Neural cell (in vitro differentiated cells): ENCODE data around the gene KRT74. TPM values are rescaled to one million over a fixed set of nuclear protein-coding genes. Genes with fewer than 3 reads are reported as not detected.

Experiments
- H2AFZ ChIP-seq: fragments of 200-600, 300-800 bp; sonication (generic), shearing (Covaris generic); 2 replicates; pipeline ENCODE4 v1.6.0; 2014; ENCODE audit warnings: low read depth, mild to moderate bottlenecking, antibody characterized with exemption, low read length, moderate library complexity
- H3F3A ChIP-seq: fragments of 200-600 bp; shearing (Covaris generic); 2 replicates; pipeline ENCODE4 v1.6.1; 2016; ENCODE audit warnings: mild to moderate bottlenecking, moderate library complexity, mixed read lengths, antibody characterized with exemption, low read length; ENCODE audit not compliant: insufficient read depth, poor library complexity, severe bottlenecking
- H3K27ac ChIP-seq: fragments of 200-600, 300-800 bp; sonication (generic), shearing (Covaris generic); 2 replicates; pipeline ENCODE4 v1.5.1; 2014; ENCODE audit warnings: mild to moderate bottlenecking, low read length, moderate library complexity
- H3K27me3 ChIP-seq: fragments of 300-800, 200-600 bp; sonication (generic), shearing (Covaris generic); 2 replicates; pipeline ENCODE4 v1.6.0; 2014; ENCODE audit warnings: mild to moderate bottlenecking, low read depth, low read length, moderate library complexity; ENCODE audit not compliant: insufficient read depth
- H3K36me3 ChIP-seq: fragments of 300-800, 200-600 bp; sonication (generic), shearing (Covaris generic); 2 replicates; pipeline ENCODE4 v1.5.1; 2014; ENCODE audit warnings: mild to moderate bottlenecking, antibody characterized with exemption, low read length, moderate library complexity; ENCODE audit not compliant: insufficient read depth
- H3K4me2 ChIP-seq: fragments of 300-800, 200-600 bp; sonication (generic), shearing (Covaris generic); 2 replicates; pipeline ENCODE4 v1.6.0; 2014; ENCODE audit warnings: mild to moderate bottlenecking, low read length
- H3K4me3 ChIP-seq: fragments of 300-800, 200-600 bp; sonication (generic), shearing (Covaris generic); 2 replicates; pipeline ENCODE4 v1.5.1; 2014; ENCODE audit warnings: mild to moderate bottlenecking, low read length, moderate library complexity
- H3K79me2 ChIP-seq: fragments of 200-600 bp; shearing (Covaris generic); replicated peaks from 2 replicates; pipeline ENCODE4 v1.6.0; 2014; ENCODE audit warnings: mild to moderate bottlenecking, low read length, moderate library complexity; ENCODE audit not compliant: insufficient read depth
- H3K9ac ChIP-seq: fragments of 300-800, 200-600 bp; sonication (generic), shearing (Covaris generic); 2 replicates; pipeline ENCODE4 v1.6.1; 2016; ENCODE audit warnings: mild to moderate bottlenecking, low read length, mixed read lengths
- H3K9me2 ChIP-seq: fragments of 200-600 bp; shearing (Covaris generic); 2 replicates; pipeline ENCODE4 v1.6.1; 2016; ENCODE audit warnings: mild to moderate bottlenecking, low read length, mixed read lengths; ENCODE audit not compliant: insufficient read depth
- H3K9me3 ChIP-seq: fragments of 200-600, 300-800 bp; sonication (generic), shearing (Covaris generic); 2 replicates; pipeline ENCODE4 v1.6.1; 2016; ENCODE audit warnings: mild to moderate bottlenecking, mixed run types, low read length, moderate library complexity, mixed read lengths
- H4K20me1 ChIP-seq: fragments of 200-600 bp; shearing (Covaris generic); 2 replicates; pipeline ENCODE4 v1.6.1; 2016; ENCODE audit warnings: mild to moderate bottlenecking, mixed run types; ENCODE audit not compliant: insufficient read depth
- EP300 ChIP-seq: fragments of 450-650 bp; conservative IDR thresholded peaks from 2 replicates; pipeline ENCODE4 v1.6.1; 2014; ENCODE audit warnings: antibody characterized with exemption, mild to moderate bottlenecking, moderate library complexity; ENCODE audit not compliant: poor library complexity, severe bottlenecking
- EZH2 ChIP-seq: fragments of 200-600, 300-800 bp; shearing (Covaris generic), sonication (generic); IDR thresholded peaks from 2 replicates; pipeline ENCODE4 v1.6.1; 2014; ENCODE audit warnings: antibody characterized with exemption, low read length, borderline replicate concordance, mild to moderate bottlenecking; ENCODE audit not compliant: insufficient read depth, poor library complexity, severe bottlenecking
- MXI1 ChIP-seq: fragments of 450-650 bp; conservative IDR thresholded peaks from 2 replicates; pipeline ENCODE4 v1.6.1; 2014; ENCODE audit warnings: antibody characterized with exemption, mild to moderate bottlenecking; ENCODE audit not compliant: poor library complexity, severe bottlenecking
- POLR2AphosphoS5 ChIP-seq: IDR thresholded peaks from 2 replicates; pipeline ENCODE4 v1.6.1; 2012
- RAD21 ChIP-seq: fragments of 450-650 bp; conservative IDR thresholded peaks from 2 replicates; pipeline ENCODE4 v1.6.1; 2014; ENCODE audit warnings: antibody characterized with exemption, mild to moderate bottlenecking, moderate library complexity
- SMC3 ChIP-seq: fragments of 450-650 bp; conservative IDR thresholded peaks from 2 replicates; pipeline ENCODE4 v1.6.1; 2014; ENCODE audit warnings: antibody characterized with exemption, mild to moderate bottlenecking, moderate library complexity; ENCODE audit not compliant: poor library complexity
- TAF1 ChIP-seq: IDR thresholded peaks from 2 replicates; pipeline ENCODE4 v1.6.1; 2012; ENCODE audit warnings: low read depth
- polyA plus RNA-seq: library from polyadenylated mRNA; depleted of rRNA; stranded (reverse); fragments of >200 nt; gene quantifications from 2 replicates; pipeline ENCODE4 v1.2.3, GENCODE V29; 2014
- TF ChIP-seq, protein P1 (sequence below): fragments of 450-650 bp; IDR thresholded peaks from 2 replicates; pipeline ENCODE4 v1.5.1; 2014; ENCODE audit warnings: antibody characterized with exemption, mild to moderate bottlenecking, moderate library complexity; ENCODE audit not compliant: poor library complexity, severe bottlenecking
- TF ChIP-seq, protein P2 (sequence below): IDR thresholded peaks from 2 replicates; pipeline ENCODE4 v1.6.1; 2012; ENCODE audit warnings: borderline replicate concordance

The KRT74 gene
- polyA plus RNA-seq, 1 donor from 2014 or later: not detected

DNA sequence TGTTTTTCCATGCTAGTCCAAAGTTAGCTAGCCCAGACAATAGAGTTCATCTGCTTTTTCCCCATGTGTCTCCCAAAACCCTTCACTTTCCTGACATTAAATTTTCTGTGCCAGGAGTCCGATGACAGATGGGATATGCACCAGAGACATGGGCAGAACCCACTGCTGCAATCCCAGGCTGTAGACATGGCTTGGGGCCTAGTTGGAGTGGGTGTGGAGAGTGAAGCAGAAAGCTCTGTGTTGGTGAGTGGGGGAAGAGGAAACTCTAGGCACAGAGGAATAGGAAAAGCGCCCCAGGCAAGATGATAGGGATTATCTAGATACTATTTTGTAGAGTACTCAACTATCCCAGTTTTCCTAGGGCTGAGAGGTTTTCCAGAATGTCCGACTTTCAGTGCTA lies 4.8 kb upstream of the KRT74 start:
- no peak overlapping the region for H3K9ac ChIP-seq
- no peaks in the 10 kb centered on the region for H3K9me2 ChIP-seq
- no peak overlapping the region for H3K27ac ChIP-seq
- no peaks in the 10 kb centered on the region for H3K9me3 ChIP-seq
- TF ChIP-seq TAF1 (no peak), SMC3 (no peak), POLR2AphosphoS5 (no peak), EZH2 (no peak), EP300 (no peak), MXI1 (no peak), RAD21 (no peak)
- TF ChIP-seq, protein P1, sequence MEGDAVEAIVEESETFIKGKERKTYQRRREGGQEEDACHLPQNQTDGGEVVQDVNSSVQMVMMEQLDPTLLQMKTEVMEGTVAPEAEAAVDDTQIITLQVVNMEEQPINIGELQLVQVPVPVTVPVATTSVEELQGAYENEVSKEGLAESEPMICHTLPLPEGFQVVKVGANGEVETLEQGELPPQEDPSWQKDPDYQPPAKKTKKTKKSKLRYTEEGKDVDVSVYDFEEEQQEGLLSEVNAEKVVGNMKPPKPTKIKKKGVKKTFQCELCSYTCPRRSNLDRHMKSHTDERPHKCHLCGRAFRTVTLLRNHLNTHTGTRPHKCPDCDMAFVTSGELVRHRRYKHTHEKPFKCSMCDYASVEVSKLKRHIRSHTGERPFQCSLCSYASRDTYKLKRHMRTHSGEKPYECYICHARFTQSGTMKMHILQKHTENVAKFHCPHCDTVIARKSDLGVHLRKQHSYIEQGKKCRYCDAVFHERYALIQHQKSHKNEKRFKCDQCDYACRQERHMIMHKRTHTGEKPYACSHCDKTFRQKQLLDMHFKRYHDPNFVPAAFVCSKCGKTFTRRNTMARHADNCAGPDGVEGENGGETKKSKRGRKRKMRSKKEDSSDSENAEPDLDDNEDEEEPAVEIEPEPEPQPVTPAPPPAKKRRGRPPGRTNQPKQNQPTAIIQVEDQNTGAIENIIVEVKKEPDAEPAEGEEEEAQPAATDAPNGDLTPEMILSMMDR: no peak
- TF ChIP-seq, protein P2, sequence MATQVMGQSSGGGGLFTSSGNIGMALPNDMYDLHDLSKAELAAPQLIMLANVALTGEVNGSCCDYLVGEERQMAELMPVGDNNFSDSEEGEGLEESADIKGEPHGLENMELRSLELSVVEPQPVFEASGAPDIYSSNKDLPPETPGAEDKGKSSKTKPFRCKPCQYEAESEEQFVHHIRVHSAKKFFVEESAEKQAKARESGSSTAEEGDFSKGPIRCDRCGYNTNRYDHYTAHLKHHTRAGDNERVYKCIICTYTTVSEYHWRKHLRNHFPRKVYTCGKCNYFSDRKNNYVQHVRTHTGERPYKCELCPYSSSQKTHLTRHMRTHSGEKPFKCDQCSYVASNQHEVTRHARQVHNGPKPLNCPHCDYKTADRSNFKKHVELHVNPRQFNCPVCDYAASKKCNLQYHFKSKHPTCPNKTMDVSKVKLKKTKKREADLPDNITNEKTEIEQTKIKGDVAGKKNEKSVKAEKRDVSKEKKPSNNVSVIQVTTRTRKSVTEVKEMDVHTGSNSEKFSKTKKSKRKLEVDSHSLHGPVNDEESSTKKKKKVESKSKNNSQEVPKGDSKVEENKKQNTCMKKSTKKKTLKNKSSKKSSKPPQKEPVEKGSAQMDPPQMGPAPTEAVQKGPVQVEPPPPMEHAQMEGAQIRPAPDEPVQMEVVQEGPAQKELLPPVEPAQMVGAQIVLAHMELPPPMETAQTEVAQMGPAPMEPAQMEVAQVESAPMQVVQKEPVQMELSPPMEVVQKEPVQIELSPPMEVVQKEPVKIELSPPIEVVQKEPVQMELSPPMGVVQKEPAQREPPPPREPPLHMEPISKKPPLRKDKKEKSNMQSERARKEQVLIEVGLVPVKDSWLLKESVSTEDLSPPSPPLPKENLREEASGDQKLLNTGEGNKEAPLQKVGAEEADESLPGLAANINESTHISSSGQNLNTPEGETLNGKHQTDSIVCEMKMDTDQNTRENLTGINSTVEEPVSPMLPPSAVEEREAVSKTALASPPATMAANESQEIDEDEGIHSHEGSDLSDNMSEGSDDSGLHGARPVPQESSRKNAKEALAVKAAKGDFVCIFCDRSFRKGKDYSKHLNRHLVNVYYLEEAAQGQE: no peak
- H3K79me2 ChIP-seq: no peaks in the 10 kb centered on the region
- H2AFZ ChIP-seq: no peak overlapping the region
- H3K27me3 ChIP-seq: no peaks in the 10 kb centered on the region
- no peak overlapping the region for H3K4me3 ChIP-seq
- no peaks in the 10 kb centered on the region for H4K20me1 ChIP-seq
- no peak overlapping the region for H3K4me2 ChIP-seq
- no peaks in the 10 kb centered on the region for H3K36me3 ChIP-seq
- no peaks in the 10 kb centered on the region for H3F3A ChIP-seq

DNA sequence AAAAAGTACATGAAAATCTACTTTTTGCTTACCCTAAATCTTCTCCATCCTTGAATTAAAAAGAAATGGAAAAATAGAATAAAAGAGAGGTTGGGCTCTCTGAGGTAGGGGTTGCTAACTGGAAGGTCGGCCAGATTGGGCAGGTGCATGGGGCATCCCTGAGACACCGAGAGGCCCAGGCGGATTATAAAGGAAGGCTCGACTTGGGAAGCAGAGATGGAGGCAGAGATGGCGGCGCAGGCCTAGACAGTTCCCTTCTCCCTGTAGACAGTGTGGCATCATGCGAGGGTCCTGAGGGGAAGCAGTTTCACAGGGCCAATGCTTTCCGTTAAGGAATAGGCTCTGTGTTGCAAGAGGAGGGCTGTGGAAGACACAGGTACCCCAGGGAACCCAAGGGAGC lies 3.7 kb upstream of the KRT74 start:
- Histone ChIP-seq H3K9me3 (no peaks in the 10 kb centered on the region), H3F3A (no peaks in the 10 kb centered on the region), H3K4me2 (no peak overlapping the region), H3K79me2 (no peaks in the 10 kb centered on the region), H3K27me3 (no peaks in the 10 kb centered on the region), H4K20me1 (no peaks in the 10 kb centered on the region), H3K9ac (no peak overlapping the region), H3K36me3 (no peaks in the 10 kb centered on the region), H3K27ac (no peak overlapping the region), H3K4me3 (no peak overlapping the region), H3K9me2 (no peaks in the 10 kb centered on the region), H2AFZ (no peak overlapping the region)
- no peak for TF ChIP-seq MXI1
- no peak for TF ChIP-seq RAD21
- no peak for TF ChIP-seq POLR2AphosphoS5
- TF ChIP-seq, protein P2: no peak
- no peak for TF ChIP-seq EZH2
- TF ChIP-seq TAF1: no peak
- TF ChIP-seq EP300: no peak
